ENCODE data around the gene DDX41.

- no peak for TF ChIP-seq EP300 (IDR thresholded peaks at IDR 0.05)
- no peak for TF ChIP-seq POLR2A (IDR thresholded peaks at IDR 0.05)
- TF ChIP-seq CTCF (IDR thresholded peaks at IDR 0.05), result no peak
- no peak for TF ChIP-seq POLR2AphosphoS5 (IDR thresholded peaks at IDR 0.05)
Observed at GRCh38 chr5:177484902-177485549, 31.7 kb downstream of the DDX41 start.
